ENCODE measurements around the gene C1orf94. TPM values are rescaled to one million over a fixed set of nuclear protein-coding genes. Genes with fewer than 3 reads are reported as not detected.
A peak's percentile ranks its signal among the peaks of the same experiment; 100 is the strongest.

The C1orf94 gene, protein sequence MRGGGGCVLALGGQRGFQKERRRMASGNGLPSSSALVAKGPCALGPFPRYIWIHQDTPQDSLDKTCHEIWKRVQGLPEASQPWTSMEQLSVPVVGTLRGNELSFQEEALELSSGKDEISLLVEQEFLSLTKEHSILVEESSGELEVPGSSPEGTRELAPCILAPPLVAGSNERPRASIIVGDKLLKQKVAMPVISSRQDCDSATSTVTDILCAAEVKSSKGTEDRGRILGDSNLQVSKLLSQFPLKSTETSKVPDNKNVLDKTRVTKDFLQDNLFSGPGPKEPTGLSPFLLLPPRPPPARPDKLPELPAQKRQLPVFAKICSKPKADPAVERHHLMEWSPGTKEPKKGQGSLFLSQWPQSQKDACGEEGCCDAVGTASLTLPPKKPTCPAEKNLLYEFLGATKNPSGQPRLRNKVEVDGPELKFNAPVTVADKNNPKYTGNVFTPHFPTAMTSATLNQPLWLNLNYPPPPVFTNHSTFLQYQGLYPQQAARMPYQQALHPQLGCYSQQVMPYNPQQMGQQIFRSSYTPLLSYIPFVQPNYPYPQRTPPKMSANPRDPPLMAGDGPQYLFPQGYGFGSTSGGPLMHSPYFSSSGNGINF
- total RNA-seq = not detected

DNA sequence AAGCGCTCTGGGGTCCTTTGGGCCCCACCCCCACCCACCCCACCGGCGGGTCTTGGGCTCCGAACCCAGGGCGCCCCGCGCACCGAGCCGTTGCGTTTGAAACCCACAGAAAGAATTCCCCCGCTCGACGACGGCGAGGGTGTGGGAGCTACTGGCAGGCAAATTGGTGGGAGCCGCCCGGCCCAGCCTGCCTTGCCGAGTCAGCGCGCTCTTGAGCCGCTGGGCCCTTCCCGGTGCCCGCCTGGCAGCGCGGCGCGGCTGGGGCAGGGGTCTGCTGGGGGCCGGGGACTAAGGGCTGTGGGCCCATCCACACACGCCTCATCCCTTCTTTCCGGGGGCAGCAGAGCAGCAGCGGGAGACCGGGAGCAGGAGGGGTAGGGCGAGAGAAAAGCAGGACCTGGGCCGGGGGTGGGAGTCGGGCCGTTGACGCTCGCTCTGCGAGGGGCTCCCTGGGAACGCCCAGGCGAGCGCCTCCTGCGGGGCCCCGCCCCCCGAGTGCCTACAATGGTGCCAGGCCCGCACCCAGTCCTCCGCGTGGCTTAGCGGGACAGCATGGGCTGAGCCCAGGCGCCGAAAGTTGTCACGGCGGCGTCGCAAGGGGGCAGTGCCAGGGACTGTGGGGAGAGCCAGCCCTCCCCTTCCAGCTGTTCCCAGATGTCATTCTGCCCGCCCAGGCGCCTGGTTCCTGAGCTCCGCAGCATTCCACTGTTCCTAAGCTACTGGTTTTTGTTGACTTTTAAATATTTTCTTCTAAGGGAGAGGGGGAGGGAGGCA, at the start of gene C1orf94:
Gene C1orf94 (plus strand): TSS at position 78 of the 774 bp plus-strand sequence. CDS start 883 bp downstream, outside the sequence.
- peaks cover 41 to 67% of the 10 kb centered on the region in 2 donors for H3K27me3 Mint-ChIP-seq

DNA sequence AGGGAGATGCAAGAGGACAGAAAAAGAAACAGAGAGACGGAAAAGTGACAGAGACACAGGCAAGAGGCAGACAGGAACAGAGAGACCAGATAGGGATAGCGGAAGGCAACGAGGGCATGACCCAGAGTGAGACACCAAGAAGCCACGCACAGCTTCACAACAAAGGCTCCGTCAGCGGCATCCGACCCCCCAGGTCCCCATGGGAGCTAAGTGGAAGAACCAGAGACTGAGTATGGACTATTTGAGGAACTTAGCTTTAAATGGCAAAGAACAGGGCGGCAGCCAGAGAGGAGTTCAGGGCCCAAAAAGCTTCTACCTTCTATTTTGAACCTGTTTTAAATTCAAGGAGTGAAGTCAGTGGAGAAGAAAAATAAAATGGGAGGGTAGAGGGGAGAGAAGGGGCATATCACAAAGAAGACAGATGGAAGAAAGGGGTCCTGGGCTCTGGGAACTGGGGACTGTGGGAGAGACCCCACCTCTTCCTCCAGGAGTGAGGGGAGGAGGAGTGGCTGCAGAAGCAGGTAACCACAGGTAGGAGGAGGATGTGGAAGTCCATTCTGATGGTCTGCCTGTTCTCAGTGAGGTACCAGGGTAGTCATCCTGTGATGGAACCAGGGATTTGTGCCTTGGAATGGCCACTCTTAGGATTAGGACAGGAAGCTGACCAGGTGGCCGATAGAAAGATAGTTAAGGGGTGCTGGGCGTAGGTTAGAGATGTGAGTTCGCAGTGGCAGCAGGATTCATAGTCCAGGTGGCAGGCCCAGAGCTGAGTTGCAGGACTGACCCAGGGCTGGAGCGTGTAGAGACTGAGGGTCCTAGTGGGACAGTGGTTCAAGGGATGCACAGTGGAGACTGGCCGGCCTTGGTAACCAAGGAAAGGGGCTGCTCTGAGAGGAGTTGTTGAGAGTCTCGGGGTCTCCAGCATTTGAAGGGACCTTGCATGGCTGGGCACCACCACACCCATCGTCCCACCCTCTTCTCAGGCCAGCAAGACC, 49.4 kb upstream of the C1orf94 start:
- ATAC-seq = no peak

More for the DNA sequence above, at the start of gene C1orf94:
- DNase-seq (ENCODE audit: low spot score) (no peak), ATAC-seq (no peak)
- H3K27ac Mint-ChIP-seq = no peak within 1 kb of the TSS
- H3K9me3 Mint-ChIP-seq = no peaks in the 10 kb centered on the region
- no peaks in the 10 kb centered on the region for H3K4me1 Mint-ChIP-seq (ENCODE audit: low read depth in 2 of 2)
- no peaks in the 10 kb centered on the region for H3K36me3 Mint-ChIP-seq
- H3K4me3 Mint-ChIP-seq = no peak within 1 kb of the TSS

DNA sequence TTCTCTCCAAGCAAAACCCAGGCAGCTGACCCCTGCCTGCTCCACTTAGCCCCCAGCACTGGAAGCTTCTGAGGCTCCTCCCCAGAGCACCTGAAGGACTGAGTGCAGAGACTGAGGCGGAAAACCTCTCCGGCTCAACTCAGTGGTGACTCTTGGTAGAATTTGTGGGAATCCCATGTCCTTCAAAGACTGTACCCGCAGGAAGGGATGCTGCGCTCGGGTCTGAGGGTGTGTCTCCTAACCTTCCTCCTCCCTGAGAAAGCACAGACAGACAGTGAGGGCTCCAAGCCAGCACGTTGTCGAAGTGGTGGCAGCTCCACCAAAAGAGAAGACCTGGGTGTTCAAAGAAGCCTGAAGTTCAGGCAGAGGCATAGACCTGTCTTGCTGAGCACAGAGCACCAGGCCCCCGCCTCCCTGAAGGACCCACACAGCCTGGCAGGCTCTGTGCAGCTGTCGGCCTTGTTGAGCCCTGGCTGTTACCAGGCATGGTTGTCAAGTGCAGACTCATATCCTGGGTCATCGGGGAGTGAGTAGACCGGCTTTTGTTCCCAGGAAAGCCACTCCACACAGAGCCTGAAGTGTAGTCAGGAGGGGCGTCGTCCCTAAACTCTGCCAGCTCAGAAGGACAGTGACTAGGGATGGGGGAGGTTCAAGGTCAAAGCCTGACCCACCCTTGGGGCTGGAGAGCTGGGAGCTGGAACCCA, 48.4 kb upstream of the C1orf94 start:
- no peaks in the 10 kb centered on the region for H3K36me3 Mint-ChIP-seq
- H3K27me3 Mint-ChIP-seq = peaks cover 19 to 20% of the 10 kb centered on the region in 2 donors
- DNase-seq (ENCODE audit: low spot score) (no peak), ATAC-seq (peak in 1 of 2 donors; percentile 12)
- no peaks in the 10 kb centered on the region for H3K9me3 Mint-ChIP-seq
- no peaks in the 10 kb centered on the region for H3K4me1 Mint-ChIP-seq (ENCODE audit: low read depth in 2 of 2)
- no peak overlapping the region for H3K4me3 Mint-ChIP-seq
- no peak overlapping the region for H3K27ac Mint-ChIP-seq

More for the DNA sequence above, 49.4 kb upstream of the C1orf94 start:
- Mint-ChIP-seq H3K4me1 (ENCODE audit: low read depth in 2 of 2) (no peaks in the 10 kb centered on the region), H3K27me3 (peaks cover 19 to 25% of the 10 kb centered on the region in 2 donors), H3K9me3 (no peaks in the 10 kb centered on the region), H3K27ac (no peak overlapping the region), H3K4me3 (no peak overlapping the region), H3K36me3 (no peaks in the 10 kb centered on the region)
- no peak for DNase-seq (ENCODE audit: low spot score)

DNA sequence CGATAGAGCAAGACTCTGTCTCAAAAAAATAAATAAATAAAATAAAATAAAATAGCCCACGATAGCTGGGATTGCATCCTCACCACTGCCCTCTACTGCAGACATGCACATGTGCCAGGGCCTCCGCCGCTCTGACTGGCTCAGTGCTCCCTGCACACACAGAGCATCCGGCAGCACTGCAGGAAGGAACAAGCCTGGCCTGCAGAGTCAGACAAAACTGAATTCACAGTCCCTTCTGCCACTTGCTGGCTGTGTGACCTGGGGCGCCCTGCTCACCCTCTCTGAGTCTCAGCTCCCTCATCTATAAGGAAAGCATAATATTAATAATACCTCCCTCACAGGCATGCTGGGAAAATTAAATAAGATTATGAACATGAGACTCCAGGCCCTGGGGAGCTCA, 47.1 kb upstream of the C1orf94 start:
- peaks cover 19 to 20% of the 10 kb centered on the region in 2 donors for H3K27me3 Mint-ChIP-seq
- no peaks in the 10 kb centered on the region for H3K9me3 Mint-ChIP-seq
- no peak overlapping the region for H3K4me3 Mint-ChIP-seq
- no peak for ATAC-seq
- no peak for DNase-seq (ENCODE audit: low spot score)
- H3K4me1 Mint-ChIP-seq (ENCODE audit: low read depth in 2 of 2) = no peaks in the 10 kb centered on the region
- H3K36me3 Mint-ChIP-seq = no peaks in the 10 kb centered on the region
- no peak overlapping the region for H3K27ac Mint-ChIP-seq

DNA sequence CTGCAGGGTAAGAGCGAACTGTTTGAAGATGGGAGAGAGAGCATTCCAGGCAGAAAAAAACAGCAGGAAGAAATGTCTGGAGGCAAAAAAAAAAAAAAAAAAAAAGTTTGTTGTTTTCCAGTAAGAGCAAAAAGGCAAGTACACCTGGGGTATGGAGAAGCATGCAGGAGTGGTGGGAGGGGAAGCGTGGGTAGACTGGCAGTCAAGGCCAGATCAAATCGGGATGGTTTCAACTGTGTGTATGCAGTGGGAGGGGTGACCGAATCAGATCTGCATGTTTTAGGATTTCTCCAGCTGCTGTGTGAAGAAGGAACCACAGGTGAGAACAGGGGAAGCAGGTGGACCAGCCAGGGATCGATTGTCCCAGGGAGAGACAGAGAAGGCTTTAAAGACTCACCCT, 46.4 kb upstream of the C1orf94 start:
- H3K27ac Mint-ChIP-seq = no peak overlapping the region
- H3K27me3 Mint-ChIP-seq = peaks cover 13 to 15% of the 10 kb centered on the region in 2 donors
- H3K4me3 Mint-ChIP-seq = no peak overlapping the region
- H3K36me3 Mint-ChIP-seq = no peaks in the 10 kb centered on the region
- ATAC-seq (no peak), DNase-seq (ENCODE audit: low spot score) (no peak)
- no peaks in the 10 kb centered on the region for H3K9me3 Mint-ChIP-seq
- no peaks in the 10 kb centered on the region for H3K4me1 Mint-ChIP-seq (ENCODE audit: low read depth in 2 of 2)

DNA sequence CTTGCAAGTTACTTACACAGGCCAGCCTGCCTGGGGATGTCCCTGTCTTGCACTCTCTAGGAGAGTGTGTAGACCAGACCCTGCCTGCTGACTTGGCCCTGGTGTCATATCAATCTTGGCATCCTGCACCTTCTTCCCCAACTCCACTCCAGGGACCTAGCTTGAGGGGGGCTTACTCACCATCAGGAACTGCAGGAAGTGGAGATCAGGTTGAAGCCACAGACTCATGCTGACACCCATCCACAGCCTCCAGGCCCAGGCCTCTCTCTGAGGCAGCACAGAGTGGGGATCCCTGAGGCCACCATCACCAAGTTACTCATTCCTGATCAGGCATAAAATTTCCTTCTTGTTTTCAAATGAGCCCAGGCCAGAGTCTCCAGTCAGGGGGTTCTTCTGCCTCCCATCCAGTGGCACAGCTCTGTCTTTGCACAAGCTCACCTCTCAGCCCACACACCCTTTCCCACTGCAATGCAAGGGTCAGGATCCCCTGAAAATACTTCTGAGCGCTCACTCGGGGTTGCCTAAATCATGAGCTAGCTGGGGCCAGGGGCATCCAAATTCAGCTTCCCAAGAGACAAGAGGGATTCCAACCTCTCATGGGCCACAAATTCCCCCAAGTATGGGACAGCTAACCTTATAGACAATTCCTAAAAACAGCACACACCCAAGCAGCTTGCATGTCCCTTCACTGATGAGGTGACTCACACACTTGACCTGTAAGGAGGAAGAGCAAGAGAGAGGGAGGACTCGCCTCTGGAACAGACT, 45.1 kb upstream of the C1orf94 start:
- Mint-ChIP-seq H3K9me3 (no peaks in the 10 kb centered on the region), H3K36me3 (no peaks in the 10 kb centered on the region), H3K4me1 (ENCODE audit: low read depth in 2 of 2) (no peaks in the 10 kb centered on the region), H3K27me3 (peaks cover 8 to 15% of the 10 kb centered on the region in 2 donors), H3K4me3 (no peak overlapping the region), H3K27ac (no peak overlapping the region)
- no peak for DNase-seq (ENCODE audit: low spot score)
- no peak for ATAC-seq

DNA sequence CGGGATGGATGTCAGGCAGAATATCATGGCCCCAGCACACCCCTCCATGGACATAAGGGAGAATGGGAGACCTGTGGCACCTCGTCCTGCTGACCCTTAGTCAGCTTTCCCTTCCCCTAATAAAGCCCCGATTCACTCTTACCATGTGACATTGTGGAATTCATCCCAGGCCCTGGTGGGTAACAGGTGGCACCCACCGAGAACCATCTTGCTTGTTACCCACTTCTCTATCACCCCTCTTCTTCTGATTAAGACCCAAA, 44.6 kb upstream of the C1orf94 start:
- DNase-seq (ENCODE audit: low spot score) (no peak), ATAC-seq (no peak)
- no peaks in the 10 kb centered on the region for H3K4me1 Mint-ChIP-seq (ENCODE audit: low read depth in 2 of 2)
- H3K27me3 Mint-ChIP-seq = peaks cover 8 to 15% of the 10 kb centered on the region in 2 donors
- H3K4me3 Mint-ChIP-seq = no peak overlapping the region
- H3K36me3 Mint-ChIP-seq = no peaks in the 10 kb centered on the region
- H3K9me3 Mint-ChIP-seq = no peaks in the 10 kb centered on the region
- no peak overlapping the region for H3K27ac Mint-ChIP-seq

DNA sequence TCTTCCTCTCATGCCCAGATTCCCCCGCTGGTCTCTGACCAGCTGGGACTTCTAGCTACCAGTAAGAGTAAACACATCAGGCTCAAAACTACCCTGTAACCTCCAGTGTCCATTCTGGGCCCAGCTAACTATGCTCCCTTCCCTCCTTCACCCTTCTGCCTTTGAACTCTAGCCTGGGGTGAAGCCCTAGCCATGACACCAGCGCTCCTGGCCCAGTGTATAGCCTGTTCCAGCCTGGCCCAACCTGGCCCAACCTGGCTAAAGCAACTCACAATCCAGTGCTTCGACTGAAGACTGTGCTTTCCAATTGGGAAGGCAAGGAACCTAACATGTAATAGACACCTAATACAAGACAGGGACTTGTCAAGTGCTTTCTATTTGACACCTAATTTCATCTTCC, 39.3 kb upstream of the C1orf94 start:
- ATAC-seq = no peak
- Mint-ChIP-seq H3K36me3 (no peaks in the 10 kb centered on the region), H3K4me1 (ENCODE audit: low read depth in 2 of 2) (no peaks in the 10 kb centered on the region), H3K4me3 (no peak overlapping the region), H3K27me3 (peaks cover 12 to 23% of the 10 kb centered on the region in 2 donors), H3K27ac (no peak overlapping the region), H3K9me3 (no peaks in the 10 kb centered on the region)
- no peak for DNase-seq (ENCODE audit: low spot score)

DNA sequence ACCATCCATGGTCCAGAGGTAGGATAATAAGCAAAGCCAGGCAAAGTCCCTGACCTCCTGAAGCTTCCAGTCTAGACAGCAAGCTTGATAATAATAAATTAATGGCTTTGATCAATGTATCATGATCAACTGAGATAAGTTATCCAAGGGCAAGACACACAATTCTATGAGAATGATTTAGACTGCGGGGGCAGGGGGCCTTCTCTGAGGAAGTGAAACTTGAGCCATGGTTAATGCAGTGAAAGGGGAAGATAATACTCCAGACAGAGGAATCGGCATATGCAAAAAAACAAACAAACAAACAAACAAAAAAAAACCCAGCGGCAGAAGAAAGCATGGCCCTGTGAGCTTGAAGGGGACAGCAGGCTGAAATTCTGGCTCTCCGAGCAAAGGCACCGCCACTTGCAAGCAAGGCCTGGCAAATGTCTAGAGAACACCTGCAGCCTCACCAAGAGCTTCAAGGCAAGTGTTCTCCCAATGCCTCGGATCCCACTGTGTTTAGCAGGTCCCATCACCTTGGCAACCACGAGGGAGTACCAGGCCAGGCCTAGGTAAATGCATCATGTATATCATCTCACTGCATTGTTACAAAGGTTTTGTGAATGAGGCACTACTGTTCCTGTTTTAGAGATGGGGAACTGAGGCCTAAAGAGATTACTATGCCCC, 36.6 kb upstream of the C1orf94 start:
- no peaks in the 10 kb centered on the region for H3K9me3 Mint-ChIP-seq
- H3K36me3 Mint-ChIP-seq = no peaks in the 10 kb centered on the region
- no peak for ATAC-seq
- no peak overlapping the region for H3K27ac Mint-ChIP-seq
- no peak for DNase-seq (ENCODE audit: low spot score)
- H3K4me1 Mint-ChIP-seq (ENCODE audit: low read depth in 2 of 2) = no peaks in the 10 kb centered on the region
- no peak overlapping the region for H3K4me3 Mint-ChIP-seq
- peaks cover 12 to 30% of the 10 kb centered on the region in 2 donors for H3K27me3 Mint-ChIP-seq

DNA sequence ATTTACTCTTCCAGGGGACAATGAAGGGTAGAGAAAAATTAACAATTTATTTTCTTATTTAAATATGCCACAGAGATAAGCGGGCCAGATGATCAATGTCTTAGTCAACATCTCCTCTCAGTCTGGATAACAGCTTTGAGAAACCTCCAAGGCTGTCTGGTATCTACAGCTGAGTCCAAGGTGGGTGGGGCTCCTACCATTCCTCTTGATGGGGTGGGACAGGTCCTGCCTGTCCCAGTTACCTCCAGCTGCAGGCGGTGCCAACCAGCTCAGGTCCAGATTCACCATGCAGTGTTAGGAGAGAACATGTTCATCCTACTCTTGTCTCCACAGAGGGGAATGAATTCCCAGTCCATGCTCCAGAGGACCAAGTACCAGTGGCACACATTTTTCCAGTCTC, 32.7 kb upstream of the C1orf94 start:
- Mint-ChIP-seq H3K4me1 (ENCODE audit: low read depth in 2 of 2) (no peaks in the 10 kb centered on the region), H3K4me3 (no peak overlapping the region), H3K9me3 (no peaks in the 10 kb centered on the region), H3K27me3 (peaks cover 12 to 36% of the 10 kb centered on the region in 2 donors), H3K27ac (no peak overlapping the region), H3K36me3 (no peaks in the 10 kb centered on the region)
- DNase-seq (ENCODE audit: low spot score) = no peak
- ATAC-seq = no peak

DNA sequence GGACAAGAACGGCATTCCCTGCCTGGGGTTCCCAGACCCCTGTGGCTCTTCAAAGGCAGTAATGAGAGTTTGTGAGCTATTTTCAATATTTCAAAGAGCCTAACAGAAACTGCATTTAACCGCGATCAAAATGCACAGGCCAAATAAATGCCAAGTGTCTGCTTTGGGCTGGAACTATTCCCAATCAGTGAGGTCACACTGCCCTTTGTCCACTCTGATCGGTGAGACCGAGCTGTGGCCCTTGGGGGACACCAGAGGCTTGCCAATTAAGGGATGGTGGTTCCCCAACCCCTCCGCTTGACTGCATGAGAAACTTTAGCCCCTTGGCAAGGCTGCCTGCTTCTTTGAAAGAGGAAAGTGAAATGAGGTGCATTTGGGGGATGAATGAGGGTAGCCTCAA, 31.9 kb upstream of the C1orf94 start:
- no peaks in the 10 kb centered on the region for H3K4me1 Mint-ChIP-seq (ENCODE audit: low read depth in 2 of 2)
- no peak overlapping the region for H3K27ac Mint-ChIP-seq
- ATAC-seq (no peak), DNase-seq (ENCODE audit: low spot score) (no peak)
- H3K27me3 Mint-ChIP-seq = peaks cover 12 to 36% of the 10 kb centered on the region in 2 donors
- no peaks in the 10 kb centered on the region for H3K9me3 Mint-ChIP-seq
- no peaks in the 10 kb centered on the region for H3K36me3 Mint-ChIP-seq
- H3K4me3 Mint-ChIP-seq = no peak overlapping the region

DNA sequence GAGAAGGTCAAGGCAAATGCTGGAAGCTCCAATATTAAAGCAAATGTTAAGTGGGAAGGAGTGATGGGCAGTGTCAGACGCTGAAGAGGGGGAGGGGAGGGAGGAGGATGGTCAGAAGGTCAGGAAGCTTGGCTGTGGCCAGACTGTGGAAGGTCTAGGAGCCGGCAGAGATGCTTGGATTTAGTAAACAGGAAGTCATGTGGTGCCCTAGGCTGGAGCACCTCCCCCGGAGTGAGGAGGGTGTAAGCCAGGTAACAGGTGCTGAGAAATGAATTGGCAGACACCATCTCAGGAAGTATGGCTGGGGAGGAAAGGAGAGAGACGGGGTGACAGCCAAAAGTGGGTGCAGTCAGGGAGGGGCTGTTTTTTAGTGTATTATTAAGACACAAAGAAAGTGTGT, 29.4 kb upstream of the C1orf94 start:
- DNase-seq (ENCODE audit: low spot score) = no peak
- Mint-ChIP-seq H3K27ac (no peak overlapping the region), H3K27me3 (peaks cover 14 to 23% of the 10 kb centered on the region in 2 donors), H3K36me3 (no peaks in the 10 kb centered on the region), H3K4me1 (ENCODE audit: low read depth in 2 of 2) (no peaks in the 10 kb centered on the region), H3K4me3 (no peak overlapping the region), H3K9me3 (no peaks in the 10 kb centered on the region)
- ATAC-seq = no peak
